HFF-Myc (cell line): ENCODE data around the gene FAM181A.

ENCODE experiments used
- DNase-seq: peaks from one replicate; pipeline ENCODE4 v3.0.0-alpha.2; 2011; ENCODE audit warnings: low read depth; ENCODE audit errors: extremely low read depth
- H3K4me3 ChIP-seq: replicated peaks from 2 replicates; pipeline ENCODE4 v1.5.1; 2011; ENCODE audit warnings: low read depth, mild to moderate bottlenecking, control low read depth, low read length
- TF ChIP-seq, protein P1 (sequence below): IDR thresholded peaks from 2 replicates; pipeline ENCODE4 v1.5.1; 2012; ENCODE audit warnings: mild to moderate bottlenecking, low read depth, low read length, control low read depth; ENCODE audit errors: missing control alignments

The FAM181A gene

DNA sequence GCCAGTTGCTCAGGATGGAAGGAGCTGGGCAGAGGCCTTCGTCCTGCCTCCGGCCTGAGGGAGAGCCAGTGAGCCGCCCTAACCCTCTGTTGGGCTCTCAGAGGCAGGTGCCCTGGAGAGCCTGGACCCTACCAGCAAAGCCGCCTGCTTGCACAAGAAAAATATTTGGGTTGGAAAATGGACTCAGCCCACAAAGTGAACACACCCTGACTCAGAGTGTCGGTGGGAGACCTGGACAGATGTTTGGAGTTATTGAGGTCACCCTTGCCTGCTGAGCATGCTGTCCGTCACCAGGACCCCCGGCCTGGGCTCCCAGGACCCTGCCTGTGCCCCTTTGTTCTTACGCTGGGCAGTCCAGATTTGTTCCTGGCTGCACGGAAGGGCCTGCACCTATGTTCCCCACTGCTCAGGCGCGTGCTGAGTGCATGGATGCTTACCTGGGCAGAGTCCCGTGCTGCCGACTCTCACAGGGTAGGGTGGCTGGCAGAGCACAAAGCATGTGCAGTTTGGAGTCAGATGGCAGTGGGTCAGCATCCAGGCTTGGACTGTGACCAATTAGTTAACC is 22.4 kb downstream of the FAM181A start:
- TF ChIP-seq, protein P1, sequence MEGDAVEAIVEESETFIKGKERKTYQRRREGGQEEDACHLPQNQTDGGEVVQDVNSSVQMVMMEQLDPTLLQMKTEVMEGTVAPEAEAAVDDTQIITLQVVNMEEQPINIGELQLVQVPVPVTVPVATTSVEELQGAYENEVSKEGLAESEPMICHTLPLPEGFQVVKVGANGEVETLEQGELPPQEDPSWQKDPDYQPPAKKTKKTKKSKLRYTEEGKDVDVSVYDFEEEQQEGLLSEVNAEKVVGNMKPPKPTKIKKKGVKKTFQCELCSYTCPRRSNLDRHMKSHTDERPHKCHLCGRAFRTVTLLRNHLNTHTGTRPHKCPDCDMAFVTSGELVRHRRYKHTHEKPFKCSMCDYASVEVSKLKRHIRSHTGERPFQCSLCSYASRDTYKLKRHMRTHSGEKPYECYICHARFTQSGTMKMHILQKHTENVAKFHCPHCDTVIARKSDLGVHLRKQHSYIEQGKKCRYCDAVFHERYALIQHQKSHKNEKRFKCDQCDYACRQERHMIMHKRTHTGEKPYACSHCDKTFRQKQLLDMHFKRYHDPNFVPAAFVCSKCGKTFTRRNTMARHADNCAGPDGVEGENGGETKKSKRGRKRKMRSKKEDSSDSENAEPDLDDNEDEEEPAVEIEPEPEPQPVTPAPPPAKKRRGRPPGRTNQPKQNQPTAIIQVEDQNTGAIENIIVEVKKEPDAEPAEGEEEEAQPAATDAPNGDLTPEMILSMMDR = no peak
- no peak overlapping the region for H3K4me3 ChIP-seq
- no peak for DNase-seq

DNA sequence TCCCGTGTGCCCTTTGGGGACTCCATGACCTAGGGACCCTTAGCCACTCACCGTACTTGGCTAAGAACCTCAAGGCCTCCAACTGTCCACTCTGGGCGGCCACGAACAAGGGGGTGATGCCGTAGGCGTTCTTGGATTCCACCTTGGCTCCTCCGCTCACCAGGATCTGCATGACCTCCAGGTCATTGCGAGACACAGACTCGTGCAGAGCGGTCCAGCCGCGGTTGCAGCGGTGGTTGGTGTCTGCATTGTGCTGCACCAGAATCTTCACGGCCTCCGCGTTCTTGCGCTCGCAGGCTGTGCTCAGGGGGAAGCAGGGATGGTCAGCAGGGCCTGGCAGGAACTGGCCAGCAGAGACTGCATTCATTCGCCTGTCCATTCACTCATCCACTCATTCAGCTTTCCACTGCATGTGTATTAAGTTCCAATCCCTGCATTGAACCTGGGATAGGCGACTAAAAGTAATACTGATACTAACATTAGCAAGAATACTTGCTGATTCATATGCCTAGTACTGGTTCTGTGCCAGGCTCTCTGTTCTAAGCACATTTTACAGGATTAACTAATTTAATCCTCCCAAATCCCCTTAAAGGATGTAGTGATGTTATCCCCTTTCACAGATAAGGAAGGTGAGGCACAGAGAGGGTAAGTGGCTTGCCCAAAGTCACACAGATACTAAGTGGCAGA is 23.9 kb downstream of the FAM181A start:
- no peak for DNase-seq
- TF ChIP-seq, protein P1 = no peak
- H3K4me3 ChIP-seq = no peak overlapping the region

DNA sequence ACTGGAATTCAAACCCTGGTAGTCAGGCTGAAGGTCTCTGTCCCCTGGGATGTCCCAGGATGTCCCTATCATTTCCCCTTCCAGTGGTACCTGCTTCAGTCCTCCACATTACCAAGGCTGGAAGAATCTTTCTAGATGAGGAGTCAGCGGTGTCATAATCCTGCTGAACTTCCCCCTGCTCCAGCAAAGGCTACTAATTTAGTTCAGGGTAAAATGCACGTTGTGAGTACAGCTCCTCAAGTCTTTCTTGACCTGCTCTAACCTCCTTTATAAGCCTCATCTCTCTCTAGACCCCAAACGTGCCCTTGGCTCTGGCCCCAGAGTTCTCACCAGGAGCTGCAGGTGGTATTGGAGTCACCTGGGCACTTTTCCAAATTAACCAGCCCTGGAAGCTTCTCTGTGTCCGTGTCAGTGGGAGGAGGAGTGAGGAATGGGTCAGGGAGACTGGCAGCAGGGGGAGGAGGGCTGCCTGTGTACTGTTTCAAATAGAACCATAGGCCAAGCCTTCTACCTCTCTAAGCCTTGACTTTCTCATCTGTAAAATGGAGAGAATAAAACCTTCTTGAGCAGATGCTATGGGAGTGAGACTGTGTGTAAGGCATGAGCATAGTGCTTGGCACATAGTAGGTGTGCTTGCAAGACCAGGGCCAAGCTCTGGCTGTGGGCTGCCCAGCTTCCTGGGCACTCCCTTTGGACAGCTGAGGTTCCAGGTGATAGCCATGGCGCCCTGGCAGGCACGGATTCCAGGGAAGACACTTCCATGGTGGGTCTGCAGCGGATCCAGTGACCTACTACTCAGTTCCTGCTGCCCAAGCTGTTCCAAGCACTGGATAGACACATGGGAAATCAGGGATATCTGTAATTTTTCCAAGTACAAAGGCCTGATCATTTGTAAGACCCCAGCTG is 24.7 kb downstream of the FAM181A start:
- no peak for DNase-seq
- TF ChIP-seq, protein P1 = no peak
- no peak overlapping the region for H3K4me3 ChIP-seq

DNA sequence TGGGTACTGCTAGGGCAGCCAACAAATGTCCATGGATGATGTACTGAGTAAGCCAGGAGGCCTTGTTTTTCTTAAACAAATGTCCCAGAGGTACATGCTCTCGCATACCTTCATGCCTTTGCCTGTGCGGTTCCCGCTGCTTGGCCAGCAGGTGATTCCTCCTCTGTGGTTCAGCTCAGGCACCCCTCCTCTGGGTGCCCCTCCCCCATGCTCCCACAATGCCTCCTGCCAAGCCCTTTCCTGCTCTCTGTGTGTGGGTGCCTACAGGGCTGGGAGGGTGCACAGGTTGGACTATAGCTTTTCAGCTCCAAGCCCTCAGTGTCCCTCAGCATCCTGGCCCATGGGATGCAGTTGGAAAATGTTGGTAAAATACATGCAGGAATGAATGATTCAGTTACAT is 25.7 kb downstream of the FAM181A start:
- TF ChIP-seq, protein P1 = no peak

DNA sequence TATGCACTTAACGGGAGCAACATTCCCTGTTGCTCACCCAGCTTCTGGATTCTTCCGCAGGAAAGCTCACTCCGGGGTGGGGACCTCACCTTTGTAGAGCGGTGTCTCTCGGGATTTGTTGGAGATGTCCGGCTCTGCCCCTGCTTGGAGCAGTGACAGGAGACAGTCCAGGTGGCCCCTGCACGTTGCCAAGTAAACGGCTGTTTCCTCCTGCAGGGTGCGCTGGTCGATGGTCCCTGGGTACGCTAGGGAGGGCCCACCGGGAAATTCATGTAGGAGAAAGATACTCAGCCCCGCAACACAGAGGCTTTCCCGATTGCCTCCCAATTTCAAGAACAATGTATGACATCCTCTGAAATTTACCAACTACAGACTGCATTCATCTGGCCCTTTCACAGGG is 26.1 kb downstream of the FAM181A start:
- DNase-seq = no peak
- TF ChIP-seq, protein P1 = no peak
- H3K4me3 ChIP-seq = no peak overlapping the region

More for the DNA sequence above, 25.7 kb downstream of the FAM181A start:
- H3K4me3 ChIP-seq = no peak overlapping the region
- no peak for DNase-seq

DNA sequence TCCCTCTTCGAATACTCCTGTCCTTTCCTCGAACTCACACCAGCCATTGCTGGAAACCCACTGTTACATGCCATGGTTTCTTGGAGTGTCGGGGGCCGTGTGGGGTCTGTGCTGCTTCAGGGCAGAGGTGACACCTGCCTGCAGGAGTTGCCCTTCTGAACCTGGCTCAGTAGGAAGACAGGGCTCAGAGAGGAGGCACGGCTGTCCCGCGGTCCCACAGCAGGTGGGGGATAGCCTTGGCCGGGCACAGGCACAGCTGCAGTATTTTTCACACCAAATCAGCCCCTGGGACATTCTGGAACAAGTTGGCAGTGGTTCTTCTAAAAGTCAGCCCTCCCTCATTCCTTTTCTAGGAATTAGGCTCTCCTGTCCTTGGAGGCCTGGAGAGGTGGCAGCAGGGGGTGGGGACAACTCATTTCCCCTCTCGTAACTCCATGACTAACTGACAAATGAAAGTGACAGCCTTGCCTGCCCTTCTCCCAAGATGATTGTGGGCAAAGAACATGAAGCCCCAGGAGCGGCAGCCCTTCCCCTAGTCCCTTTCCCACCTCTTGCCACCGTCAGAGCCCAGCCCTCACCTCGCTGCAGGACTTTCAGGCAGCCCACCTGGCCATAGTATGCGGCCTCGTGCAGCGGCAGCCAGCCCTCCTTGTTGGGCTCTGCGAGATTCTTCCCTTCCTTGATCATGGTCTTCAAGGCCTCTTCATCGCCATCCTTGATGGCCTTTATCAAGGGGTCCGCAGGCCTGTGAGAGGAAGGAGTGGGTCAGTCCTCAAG is 26.8 kb downstream of the FAM181A start:
- no peak overlapping the region for H3K4me3 ChIP-seq
- TF ChIP-seq, protein P1 = no peak
- no peak for DNase-seq
